GM23338 (cell line): ENCODE measurements around the gene FAM43A. TPM values are rescaled to one million over a fixed set of nuclear protein-coding genes. Genes with fewer than 3 reads are reported as not detected.
A peak's percentile ranks its signal among the peaks of the same experiment; 100 is the strongest.

Experiments used
- ATAC-seq: fragments of 200-7000 bp; cut with Tn5 transposase; 3 replicates; pipeline ENCODE4 v1.9.1; 2020
- DNase-seq: peaks from one replicate; pipeline ENCODE4 v3.0.0-alpha.2; 2015; ENCODE audit warnings: low spot score
- H2AFZ ChIP-seq: fragments of 200-600 bp; sonication (generic); 2 replicates; pipeline ENCODE4 v1.8.0; 2016; ENCODE audit warnings: antibody characterized with exemption, mild to moderate bottlenecking, moderate library complexity
- H3F3A ChIP-seq: fragments of 200-600 bp; sonication (generic); replicated peaks from 2 replicates; pipeline ENCODE4 v1.8.0; 2017; ENCODE audit warnings: antibody characterized with exemption, mixed run types, low read depth
- H3K27ac ChIP-seq: fragments of 200-600 bp; sonication (generic); 2 replicates; pipeline ENCODE4 v1.6.1; 2016; ENCODE audit warnings: low read depth
- H3K27me3 ChIP-seq: fragments of 200-600 bp; sonication (generic); 2 replicates; pipeline ENCODE4 v1.8.0; 2016; ENCODE audit warnings: mild to moderate bottlenecking, mixed run types, moderate library complexity; ENCODE audit not compliant: insufficient read depth
- H3K36me3 ChIP-seq: fragments of 200-600 bp; sonication (generic); 2 replicates; pipeline ENCODE4 v1.8.0; 2016; ENCODE audit warnings: mild to moderate bottlenecking; ENCODE audit not compliant: insufficient read depth
- H3K4me1 ChIP-seq: fragments of 200-600 bp; sonication (generic); 2 replicates; pipeline ENCODE4 v1.8.0; 2016; ENCODE audit warnings: mild to moderate bottlenecking, moderate library complexity; ENCODE audit not compliant: insufficient read depth
- H3K4me2 ChIP-seq: fragments of 200-600 bp; sonication (generic); 2 replicates; pipeline ENCODE4 v1.7.1; 2017; ENCODE audit warnings: mixed run types
- H3K4me3 ChIP-seq: fragments of 200-600 bp; sonication (generic); 2 replicates; pipeline ENCODE4 v1.6.1; 2016; ENCODE audit warnings: mixed run types
- H3K79me2 ChIP-seq: fragments of 200-600 bp; sonication (generic); replicated peaks from 2 replicates; pipeline ENCODE4 v1.8.0; 2017; ENCODE audit warnings: mild to moderate bottlenecking; ENCODE audit not compliant: insufficient read depth
- H3K9me2 ChIP-seq: fragments of 200-600 bp; sonication (generic); 2 replicates; pipeline ENCODE4 v1.8.0; 2017; ENCODE audit not compliant: insufficient read depth
- H4K20me1 ChIP-seq: fragments of 200-600 bp; sonication (generic); replicated peaks from 2 replicates; pipeline ENCODE4 v1.8.0; 2017; ENCODE audit warnings: mild to moderate bottlenecking; ENCODE audit not compliant: insufficient read depth
- H3K27ac Mint-ChIP-seq: 2 replicates; pipeline ENCODE4 v1.8.0; 2020; ENCODE audit warnings: inconsistent platforms, mild to moderate bottlenecking, moderate library complexity, mixed read lengths
- H3K27me3 Mint-ChIP-seq: 3 replicates; pipeline ENCODE4 v1.8.0; 2022; ENCODE audit warnings: low read depth, mild to moderate bottlenecking, moderate library complexity, mixed read lengths, inconsistent platforms; ENCODE audit not compliant: insufficient read depth, poor library complexity
- H3K36me3 Mint-ChIP-seq: 3 replicates; pipeline ENCODE4 v1.8.0; 2021; ENCODE audit warnings: low read depth, mild to moderate bottlenecking, inconsistent platforms, moderate library complexity, mixed read lengths
- H3K4me1 Mint-ChIP-seq: 3 replicates; pipeline ENCODE4 v1.8.0; 2020; ENCODE audit warnings: mild to moderate bottlenecking, inconsistent platforms, mixed read lengths
- H3K4me3 Mint-ChIP-seq: 3 replicates; pipeline ENCODE4 v1.8.0; 2021; ENCODE audit warnings: moderate library complexity, mild to moderate bottlenecking, inconsistent platforms, mixed read lengths
- H3K9me3 Mint-ChIP-seq: 3 replicates; pipeline ENCODE4 v1.8.0; 2020; ENCODE audit warnings: moderate library complexity, mild to moderate bottlenecking, inconsistent platforms, mixed read lengths
- CREB1 ChIP-seq: fragments of 250-450 bp; sonication (Bioruptor Pico); IDR thresholded peaks from 2 replicates; pipeline ENCODE4 v1.5.0; 2020; ENCODE audit warnings: low read depth, mild to moderate bottlenecking, moderate library complexity
- ETS1 ChIP-seq: IDR thresholded peaks from 2 replicates; pipeline ENCODE4 v1.6.1; 2016; ENCODE audit warnings: antibody characterized with exemption
- EZH2 ChIP-seq: fragments of 200-600 bp; sonication (generic); IDR thresholded peaks from one replicate; pipeline ENCODE4 v1.8.0; 2017; ENCODE audit warnings: antibody characterized with exemption, mild to moderate bottlenecking, low read depth; ENCODE audit not compliant: unreplicated experiment
- EZH2phosphoT487 ChIP-seq: fragments of 200-600 bp; sonication (generic); IDR thresholded peaks from one replicate; pipeline ENCODE4 v1.8.1; 2018; ENCODE audit warnings: antibody characterized with exemption; ENCODE audit not compliant: unreplicated experiment
- JUNB ChIP-seq: IDR thresholded peaks from one replicate; pipeline ENCODE4 v1.6.1; 2016; ENCODE audit warnings: antibody characterized with exemption; ENCODE audit not compliant: unreplicated experiment
- NANOG ChIP-seq: IDR thresholded peaks from 2 replicates; pipeline ENCODE4 v1.6.1; 2016; ENCODE audit warnings: antibody characterized with exemption, borderline replicate concordance
- POLR2AphosphoS5 ChIP-seq: IDR thresholded peaks from 2 replicates; pipeline ENCODE4 v1.6.1; 2016; ENCODE audit warnings: antibody characterized with exemption, low read depth
- STAT1 ChIP-seq: IDR thresholded peaks from one replicate; pipeline ENCODE4 v1.6.1; 2016; ENCODE audit warnings: antibody characterized with exemption; ENCODE audit not compliant: unreplicated experiment
- ZNF114 ChIP-seq: fragments of 250-450 bp; sonication (Bioruptor Pico); IDR thresholded peaks from 2 replicates; pipeline ENCODE4 v1.5.0; 2020; ENCODE audit warnings: mild to moderate bottlenecking, moderate library complexity
- ZNF331 ChIP-seq: fragments of 250-450 bp; sonication (Bioruptor Pico); IDR thresholded peaks from 2 replicates; pipeline ENCODE4 v1.5.0; 2020; ENCODE audit warnings: low read depth, mild to moderate bottlenecking, moderate library complexity
- polyA plus RNA-seq: library from polyadenylated mRNA; unstranded; fragments of >200 nt; fragmentation: Nextera tagmentation; extraction: Ambion mirVana; gene quantifications from 2 replicates; pipeline ENCODE4 v1.2.1, GENCODE V29; 2016
- total RNA-seq: library from RNA; depleted of rRNA; stranded (reverse); fragments of >200 nt; shearing (Covaris generic); gene quantifications from 2 replicates; pipeline ENCODE4 v1.2.3, GENCODE V29; 2014
- TF ChIP-seq, protein P1 (sequence below), 2 experiments: fragments of 200-600 bp in 1 of 2; sonication (generic) in 1 of 2; conservative IDR thresholded peaks; 2 replicates each; pipeline versions ENCODE4 v1.5.1 to v1.6.1; 2016 to 2017; ENCODE audit warnings: antibody characterized with exemption in 2 of 2, low read depth in 2 of 2, mild to moderate bottlenecking in 2 of 2, moderate library complexity in 1 of 2
- TF ChIP-seq, protein P2 (sequence below): IDR thresholded peaks from one replicate; pipeline ENCODE4 v1.6.1; 2018; ENCODE audit warnings: antibody characterized with exemption; ENCODE audit not compliant: unreplicated experiment

The FAM43A gene
- total and polyA plus RNA-seq, 2 experiments from 2014 or later, result 2.4 to 6.4 TPM

DNA sequence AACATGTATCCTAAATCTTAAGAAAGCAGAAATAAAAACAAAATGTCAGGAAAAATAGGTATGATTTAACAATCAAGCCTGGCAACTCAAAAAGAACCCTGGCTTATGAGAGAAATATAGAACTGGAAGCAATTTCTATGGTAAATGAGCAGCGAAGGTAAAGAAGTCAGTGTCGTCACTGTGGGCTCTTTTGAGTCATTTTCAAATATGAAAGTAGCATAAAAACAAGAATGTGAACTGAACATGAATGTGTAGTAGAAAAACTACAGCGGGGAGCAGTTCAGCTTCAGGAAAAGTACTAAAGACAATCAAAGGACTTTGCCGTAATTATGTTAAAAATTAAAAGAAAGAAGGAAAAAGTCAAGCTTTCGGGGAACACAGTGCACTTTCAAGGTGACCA is 31.2 kb upstream of the FAM43A start:
- Mint-ChIP-seq H3K4me1 (peaks cover 11% of the 10 kb centered on the region), H3K36me3 (peaks cover 80% of the 10 kb centered on the region), H3K27ac (no peak overlapping the region), H3K4me3 (no peak overlapping the region), H3K27me3 (no peaks in the 10 kb centered on the region), H3K9me3 (no peaks in the 10 kb centered on the region; the same call in 2 of the 3 replicates)
- Histone ChIP-seq H3K4me2 (peak overlapping the region; percentile 7; the same call in 1 of the 2 replicates), H3F3A (no peaks in the 10 kb centered on the region), H3K27me3 (no peaks in the 10 kb centered on the region), H3K4me3 (no peak overlapping the region), H3K36me3 (peaks cover 41% of the 10 kb centered on the region), H3K4me1 (peaks cover 11% of the 10 kb centered on the region; the same call in 1 of the 2 replicates), H3K27ac (peak overlapping the region; percentile 57; the same call in 1 of the 2 replicates), H3K9me2 (no peaks in the 10 kb centered on the region), H4K20me1 (peaks cover 12% of the 10 kb centered on the region), H3K79me2 (peaks cover 21% of the 10 kb centered on the region), H2AFZ (no peak overlapping the region)
- TF ChIP-seq NANOG (no peak), EZH2 (no peak), ZNF331 (CRISPR knock-in tag) (no peak), ETS1 (no peak), JUNB (no peak), STAT1 (no peak), POLR2AphosphoS5 (no peak)
- TF ChIP-seq, protein P1, sequence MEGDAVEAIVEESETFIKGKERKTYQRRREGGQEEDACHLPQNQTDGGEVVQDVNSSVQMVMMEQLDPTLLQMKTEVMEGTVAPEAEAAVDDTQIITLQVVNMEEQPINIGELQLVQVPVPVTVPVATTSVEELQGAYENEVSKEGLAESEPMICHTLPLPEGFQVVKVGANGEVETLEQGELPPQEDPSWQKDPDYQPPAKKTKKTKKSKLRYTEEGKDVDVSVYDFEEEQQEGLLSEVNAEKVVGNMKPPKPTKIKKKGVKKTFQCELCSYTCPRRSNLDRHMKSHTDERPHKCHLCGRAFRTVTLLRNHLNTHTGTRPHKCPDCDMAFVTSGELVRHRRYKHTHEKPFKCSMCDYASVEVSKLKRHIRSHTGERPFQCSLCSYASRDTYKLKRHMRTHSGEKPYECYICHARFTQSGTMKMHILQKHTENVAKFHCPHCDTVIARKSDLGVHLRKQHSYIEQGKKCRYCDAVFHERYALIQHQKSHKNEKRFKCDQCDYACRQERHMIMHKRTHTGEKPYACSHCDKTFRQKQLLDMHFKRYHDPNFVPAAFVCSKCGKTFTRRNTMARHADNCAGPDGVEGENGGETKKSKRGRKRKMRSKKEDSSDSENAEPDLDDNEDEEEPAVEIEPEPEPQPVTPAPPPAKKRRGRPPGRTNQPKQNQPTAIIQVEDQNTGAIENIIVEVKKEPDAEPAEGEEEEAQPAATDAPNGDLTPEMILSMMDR (conservative IDR thresholded peaks at IDR 0.05; ENCODE audit: low read depth in 2 of 2), result no peak
- TF ChIP-seq, protein P2, sequence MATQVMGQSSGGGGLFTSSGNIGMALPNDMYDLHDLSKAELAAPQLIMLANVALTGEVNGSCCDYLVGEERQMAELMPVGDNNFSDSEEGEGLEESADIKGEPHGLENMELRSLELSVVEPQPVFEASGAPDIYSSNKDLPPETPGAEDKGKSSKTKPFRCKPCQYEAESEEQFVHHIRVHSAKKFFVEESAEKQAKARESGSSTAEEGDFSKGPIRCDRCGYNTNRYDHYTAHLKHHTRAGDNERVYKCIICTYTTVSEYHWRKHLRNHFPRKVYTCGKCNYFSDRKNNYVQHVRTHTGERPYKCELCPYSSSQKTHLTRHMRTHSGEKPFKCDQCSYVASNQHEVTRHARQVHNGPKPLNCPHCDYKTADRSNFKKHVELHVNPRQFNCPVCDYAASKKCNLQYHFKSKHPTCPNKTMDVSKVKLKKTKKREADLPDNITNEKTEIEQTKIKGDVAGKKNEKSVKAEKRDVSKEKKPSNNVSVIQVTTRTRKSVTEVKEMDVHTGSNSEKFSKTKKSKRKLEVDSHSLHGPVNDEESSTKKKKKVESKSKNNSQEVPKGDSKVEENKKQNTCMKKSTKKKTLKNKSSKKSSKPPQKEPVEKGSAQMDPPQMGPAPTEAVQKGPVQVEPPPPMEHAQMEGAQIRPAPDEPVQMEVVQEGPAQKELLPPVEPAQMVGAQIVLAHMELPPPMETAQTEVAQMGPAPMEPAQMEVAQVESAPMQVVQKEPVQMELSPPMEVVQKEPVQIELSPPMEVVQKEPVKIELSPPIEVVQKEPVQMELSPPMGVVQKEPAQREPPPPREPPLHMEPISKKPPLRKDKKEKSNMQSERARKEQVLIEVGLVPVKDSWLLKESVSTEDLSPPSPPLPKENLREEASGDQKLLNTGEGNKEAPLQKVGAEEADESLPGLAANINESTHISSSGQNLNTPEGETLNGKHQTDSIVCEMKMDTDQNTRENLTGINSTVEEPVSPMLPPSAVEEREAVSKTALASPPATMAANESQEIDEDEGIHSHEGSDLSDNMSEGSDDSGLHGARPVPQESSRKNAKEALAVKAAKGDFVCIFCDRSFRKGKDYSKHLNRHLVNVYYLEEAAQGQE, result no peak
- DNase-seq (no peak), ATAC-seq (no peak)

DNA sequence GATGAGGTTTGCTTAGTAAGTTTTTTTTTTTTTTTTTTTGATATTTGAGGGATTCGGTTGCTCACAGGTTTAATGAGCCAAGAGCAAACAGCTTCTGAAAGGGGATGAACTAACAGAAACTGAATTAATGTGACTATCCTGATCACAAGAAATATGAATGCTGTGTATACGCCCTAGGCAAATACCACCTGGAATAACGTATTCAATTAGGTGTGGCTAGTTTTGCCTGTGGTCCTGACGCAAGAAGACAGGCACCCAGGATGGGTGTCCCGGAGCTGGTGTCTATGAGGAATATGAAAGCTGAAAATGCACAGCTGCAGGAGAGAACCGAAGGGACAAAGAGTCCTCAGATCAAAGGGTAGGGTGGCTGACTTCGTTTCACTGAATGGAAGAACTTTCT is 28.2 kb upstream of the FAM43A start:
- Histone ChIP-seq H4K20me1 (peaks cover 12% of the 10 kb centered on the region), H3F3A (no peaks in the 10 kb centered on the region), H3K9me2 (no peaks in the 10 kb centered on the region), H3K79me2 (peaks cover 35% of the 10 kb centered on the region), H3K4me3 (no peak overlapping the region), H2AFZ (no peak overlapping the region), H3K27ac (no peak overlapping the region), H3K4me2 (no peak overlapping the region), H3K4me1 (peaks cover 11% of the 10 kb centered on the region; the same call in 1 of the 2 replicates), H3K36me3 (peaks cover 32% of the 10 kb centered on the region), H3K27me3 (no peaks in the 10 kb centered on the region)
- ATAC-seq (no peak), DNase-seq (no peak)
- Mint-ChIP-seq H3K9me3 (no peaks in the 10 kb centered on the region; the same call in 2 of the 3 replicates), H3K36me3 (peaks cover 68% of the 10 kb centered on the region), H3K27ac (no peak overlapping the region), H3K4me3 (no peak overlapping the region), H3K27me3 (no peaks in the 10 kb centered on the region), H3K4me1 (peaks cover 11% of the 10 kb centered on the region)
- no peak for TF ChIP-seq STAT1
- TF ChIP-seq ETS1, result no peak
- no peak for TF ChIP-seq EZH2
- TF ChIP-seq ZNF331 (CRISPR knock-in tag), result no peak
- TF ChIP-seq, protein P2, result no peak
- TF ChIP-seq ZNF114, result no peak
- no peak for TF ChIP-seq POLR2AphosphoS5
- TF ChIP-seq EZH2phosphoT487, result no peak
- no peak for TF ChIP-seq CREB1 (CRISPR knock-in tag)
